Neural progenitor cell (in vitro differentiated cells): ENCODE data around the gene RCAN1. TPM values are rescaled to one million over a fixed set of nuclear protein-coding genes. Genes with fewer than 3 reads are reported as not detected.

Experiments used
- DNase-seq: peaks from one replicate; pipeline ENCODE4 v3.0.0-alpha.2; 2016; ENCODE audit warnings: low spot score
- H2AFZ ChIP-seq: fragments of 200-600 bp; sonication (generic); replicated peaks from 2 replicates; pipeline ENCODE4 v1.6.1; 2016; ENCODE audit warnings: antibody characterized with exemption
- H3F3A ChIP-seq: fragments of 200-600 bp; sonication (generic); 2 replicates; pipeline ENCODE4 v1.6.1; 2016; ENCODE audit warnings: antibody characterized with exemption, low read depth
- H3K27ac ChIP-seq: fragments of 200-600 bp; sonication (generic); 2 replicates; pipeline ENCODE4 v1.5.1; 2016; ENCODE audit warnings: mild to moderate bottlenecking
- H3K27me3 ChIP-seq: fragments of 200-600 bp; sonication (generic); 2 replicates; pipeline ENCODE4 v1.6.1; 2016; ENCODE audit warnings: mild to moderate bottlenecking, moderate library complexity
- H3K36me3 ChIP-seq: fragments of 200-600 bp; sonication (generic); 2 replicates; pipeline ENCODE4 v1.5.1; 2016
- H3K4me1 ChIP-seq: fragments of 200-600 bp; sonication (generic); 2 replicates; pipeline ENCODE4 v1.6.1; 2016; ENCODE audit warnings: mixed run types
- H3K4me2 ChIP-seq: fragments of 200-600 bp; sonication (generic); 2 replicates; pipeline ENCODE4 v1.6.1; 2016
- H3K4me3 ChIP-seq: fragments of 200-600 bp; sonication (generic); 2 replicates; pipeline ENCODE4 v1.5.1; 2016
- H3K79me2 ChIP-seq: fragments of 200-600 bp; sonication (generic); 2 replicates; pipeline ENCODE4 v1.6.1; 2016; ENCODE audit warnings: low read depth
- H3K9ac ChIP-seq: fragments of 200-600 bp; sonication (generic); 2 replicates; pipeline ENCODE4 v1.6.1; 2016
- H3K9me3 ChIP-seq: fragments of 200-600 bp; sonication (generic); 2 replicates; pipeline ENCODE4 v1.5.1; 2016; ENCODE audit warnings: low read depth
- H4K20me1 ChIP-seq: fragments of 200-600 bp; sonication (generic); 2 replicates; pipeline ENCODE4 v1.6.1; 2016; ENCODE audit warnings: low read depth
- H3K27ac Mint-ChIP-seq: 3 replicates; pipeline ENCODE4 v1.8.0; 2021; ENCODE audit warnings: mixed read lengths
- H3K27me3 Mint-ChIP-seq: 2 replicates; pipeline ENCODE4 v1.8.0; 2022; ENCODE audit warnings: low read depth, mild to moderate bottlenecking, inconsistent platforms, moderate library complexity, mixed read lengths; ENCODE audit not compliant: insufficient read depth
- H3K36me3 Mint-ChIP-seq: 3 replicates; pipeline ENCODE4 v1.8.0; 2021; ENCODE audit warnings: mixed read lengths
- H3K4me1 Mint-ChIP-seq: 3 replicates; pipeline ENCODE4 v1.8.0; 2021; ENCODE audit warnings: mixed read lengths
- H3K4me3 Mint-ChIP-seq: 3 replicates; pipeline ENCODE4 v1.8.0; 2021; ENCODE audit warnings: mild to moderate bottlenecking, moderate library complexity, mixed read lengths
- H3K9me3 Mint-ChIP-seq: 3 replicates; pipeline ENCODE4 v1.8.0; 2020; ENCODE audit warnings: mixed read lengths
- EZH2 ChIP-seq: fragments of 200-600 bp; sonication (generic); IDR thresholded peaks from 2 replicates; pipeline ENCODE4 v1.6.1; 2017; ENCODE audit warnings: antibody characterized with exemption, mild to moderate bottlenecking, moderate library complexity
- EZH2phosphoT487 ChIP-seq: fragments of 200-600 bp; sonication (generic); IDR thresholded peaks from 2 replicates; pipeline ENCODE4 v1.6.1; 2017; ENCODE audit warnings: antibody characterized with exemption
- total RNA-seq: library from RNA; depleted of rRNA; stranded (reverse); fragments of >200 nt; gene quantifications from 2 replicates; pipeline ENCODE4 v1.2.3, GENCODE V29; 2015; ENCODE audit warnings: low replicate concordance
- TF ChIP-seq, protein P1 (sequence below): fragments of 200-600 bp; sonication (generic); IDR thresholded peaks from 2 replicates; pipeline ENCODE4 v1.5.1; 2017; ENCODE audit warnings: antibody characterized with exemption, mild to moderate bottlenecking

Gene RCAN1
- total RNA-seq, 1 donor from 2014 or later, result 6.9 TPM

DNA sequence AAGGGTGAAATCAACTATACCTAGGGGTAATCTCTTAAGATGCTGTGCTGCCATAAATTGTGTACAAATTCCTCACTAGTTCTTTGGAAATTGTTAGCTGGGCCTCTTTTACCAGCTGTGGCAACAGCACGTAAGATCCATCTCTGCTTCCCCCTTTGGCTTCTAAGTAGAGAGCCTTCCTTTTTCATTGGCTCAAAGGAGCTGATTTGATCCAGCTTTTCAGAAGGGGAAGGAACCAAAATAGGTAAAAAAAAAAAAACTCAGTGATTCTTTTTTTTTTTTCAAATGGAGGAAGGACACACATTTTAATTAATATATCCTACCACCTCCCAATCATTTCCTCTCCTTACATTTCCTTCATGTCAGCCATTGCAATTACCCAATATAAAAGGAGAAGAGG lies 4.0 kb upstream of the RCAN1 start:
- H3K9ac ChIP-seq, result no peak overlapping the region
- H3K4me1 Mint-ChIP-seq, result peaks cover 11% of the 10 kb centered on the region
- no peaks in the 10 kb centered on the region for H3K9me3 Mint-ChIP-seq
- no peaks in the 10 kb centered on the region for H3K79me2 ChIP-seq
- H3K9me3 ChIP-seq, result no peaks in the 10 kb centered on the region
- peaks cover 8% of the 10 kb centered on the region for H3K27me3 Mint-ChIP-seq
- H2AFZ ChIP-seq, result no peak overlapping the region
- no peak overlapping the region for H3K27ac Mint-ChIP-seq
- no peak overlapping the region for H3K4me3 ChIP-seq
- TF ChIP-seq, protein P1, sequence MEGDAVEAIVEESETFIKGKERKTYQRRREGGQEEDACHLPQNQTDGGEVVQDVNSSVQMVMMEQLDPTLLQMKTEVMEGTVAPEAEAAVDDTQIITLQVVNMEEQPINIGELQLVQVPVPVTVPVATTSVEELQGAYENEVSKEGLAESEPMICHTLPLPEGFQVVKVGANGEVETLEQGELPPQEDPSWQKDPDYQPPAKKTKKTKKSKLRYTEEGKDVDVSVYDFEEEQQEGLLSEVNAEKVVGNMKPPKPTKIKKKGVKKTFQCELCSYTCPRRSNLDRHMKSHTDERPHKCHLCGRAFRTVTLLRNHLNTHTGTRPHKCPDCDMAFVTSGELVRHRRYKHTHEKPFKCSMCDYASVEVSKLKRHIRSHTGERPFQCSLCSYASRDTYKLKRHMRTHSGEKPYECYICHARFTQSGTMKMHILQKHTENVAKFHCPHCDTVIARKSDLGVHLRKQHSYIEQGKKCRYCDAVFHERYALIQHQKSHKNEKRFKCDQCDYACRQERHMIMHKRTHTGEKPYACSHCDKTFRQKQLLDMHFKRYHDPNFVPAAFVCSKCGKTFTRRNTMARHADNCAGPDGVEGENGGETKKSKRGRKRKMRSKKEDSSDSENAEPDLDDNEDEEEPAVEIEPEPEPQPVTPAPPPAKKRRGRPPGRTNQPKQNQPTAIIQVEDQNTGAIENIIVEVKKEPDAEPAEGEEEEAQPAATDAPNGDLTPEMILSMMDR, result no peak
- TF ChIP-seq EZH2 (no peak), EZH2phosphoT487 (no peak)
- peaks cover under 1% of the 10 kb centered on the region for H4K20me1 ChIP-seq
- H3K27ac ChIP-seq, result no peak overlapping the region
- peaks cover 29% of the 10 kb centered on the region for H3K27me3 ChIP-seq
- no peaks in the 10 kb centered on the region for H3K36me3 Mint-ChIP-seq
- H3K36me3 ChIP-seq, result no peaks in the 10 kb centered on the region
- H3K4me3 Mint-ChIP-seq, result no peak overlapping the region
- H3K4me2 ChIP-seq, result no peak overlapping the region
- no peak for DNase-seq
- peaks cover 4% of the 10 kb centered on the region for H3K4me1 ChIP-seq
- peaks cover under 1% of the 10 kb centered on the region for H3F3A ChIP-seq

DNA sequence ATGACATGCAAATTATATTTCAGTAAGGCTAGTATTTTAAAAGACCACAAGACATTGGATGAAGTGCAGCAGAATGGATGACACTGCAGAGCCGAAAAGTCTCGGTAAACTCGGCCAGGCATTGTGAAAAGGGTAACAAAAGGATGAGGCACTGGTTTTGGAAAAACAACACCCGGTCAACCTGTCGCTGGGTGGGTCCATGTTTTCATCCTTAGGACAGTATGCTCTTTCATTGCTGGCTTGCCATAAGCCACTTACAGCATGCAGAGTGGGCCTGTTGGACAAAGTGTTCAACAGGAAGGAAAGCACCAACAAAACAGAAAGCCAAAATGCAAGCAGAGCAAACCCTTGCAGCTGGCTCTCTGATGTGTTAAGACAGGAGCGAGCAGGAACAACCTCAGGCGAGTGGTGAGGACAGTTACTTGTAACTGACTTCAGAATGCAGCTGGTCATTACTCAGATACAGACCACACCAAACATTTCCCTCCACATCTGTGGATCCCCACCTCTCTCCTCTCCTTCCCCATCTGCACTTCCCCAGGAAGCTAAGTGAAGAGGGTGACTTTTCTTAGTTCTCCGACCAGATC lies 2.9 kb upstream of the RCAN1 start:
- peaks cover 14% of the 10 kb centered on the region for H3K4me1 Mint-ChIP-seq
- Histone ChIP-seq H3K79me2 (no peaks in the 10 kb centered on the region), H3K9me3 (no peaks in the 10 kb centered on the region), H3F3A (peaks cover 9% of the 10 kb centered on the region), H3K4me3 (no peak overlapping the region), H3K4me1 (peaks cover 5% of the 10 kb centered on the region), H3K36me3 (no peaks in the 10 kb centered on the region), H3K27me3 (peaks cover 40% of the 10 kb centered on the region), H3K4me2 (no peak overlapping the region), H2AFZ (no peak overlapping the region), H3K27ac (no peak overlapping the region), H4K20me1 (peaks cover 3% of the 10 kb centered on the region), H3K9ac (no peak overlapping the region)
- no peak overlapping the region for H3K4me3 Mint-ChIP-seq
- H3K9me3 Mint-ChIP-seq, result no peaks in the 10 kb centered on the region
- H3K27me3 Mint-ChIP-seq, result peaks cover 10% of the 10 kb centered on the region
- no peak for TF ChIP-seq EZH2
- TF ChIP-seq, protein P1, result no peak
- TF ChIP-seq EZH2phosphoT487, result no peak
- no peaks in the 10 kb centered on the region for H3K36me3 Mint-ChIP-seq
- H3K27ac Mint-ChIP-seq, result no peak overlapping the region
- DNase-seq, result no peak

DNA sequence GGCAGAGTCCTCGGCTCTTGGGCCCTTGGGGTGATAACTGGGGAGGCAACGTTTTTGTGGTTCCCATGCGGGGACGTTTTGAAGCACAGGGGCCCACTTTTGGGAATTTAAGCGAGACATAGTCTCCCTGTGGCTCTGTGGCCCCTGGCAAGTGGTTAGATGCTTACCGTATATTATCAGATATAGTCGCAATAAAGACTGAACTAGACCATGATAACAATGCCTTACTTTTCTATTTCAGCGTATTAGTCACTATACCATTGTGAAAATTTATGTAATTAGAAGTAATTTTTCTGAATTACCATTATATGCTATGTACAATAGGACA lies 538 bp upstream of the RCAN1 start:
- peak overlapping the region; percentile 86 for H3K4me3 Mint-ChIP-seq
- no peak overlapping the region for H3K9ac ChIP-seq
- peaks cover 9% of the 10 kb centered on the region for H3F3A ChIP-seq
- peak overlapping the region; percentile 64 for H3K4me3 ChIP-seq
- H3K4me2 ChIP-seq, result peak overlapping the region; percentile 86
- H3K79me2 ChIP-seq, result no peaks in the 10 kb centered on the region
- H3K27ac Mint-ChIP-seq, result no peak overlapping the region
- H3K9me3 ChIP-seq, result no peaks in the 10 kb centered on the region
- H3K27ac ChIP-seq, result no peak overlapping the region
- no peaks in the 10 kb centered on the region for H3K36me3 ChIP-seq
- peaks cover 5% of the 10 kb centered on the region for H3K4me1 ChIP-seq
- H4K20me1 ChIP-seq, result peaks cover 3% of the 10 kb centered on the region
- no peaks in the 10 kb centered on the region for H3K9me3 Mint-ChIP-seq
- H3K27me3 ChIP-seq, result peaks cover 59% of the 10 kb centered on the region
- peaks cover 9% of the 10 kb centered on the region for H3K4me1 Mint-ChIP-seq
- TF ChIP-seq, protein P1, result no peak
- H3K36me3 Mint-ChIP-seq, result no peaks in the 10 kb centered on the region
- peak overlapping the region; percentile 55 for H2AFZ ChIP-seq
- H3K27me3 Mint-ChIP-seq, result peaks cover 18% of the 10 kb centered on the region
- no peak for DNase-seq
